A549 (cell line): ENCODE results near the gene TBC1D1. TPM values are rescaled to one million over a fixed set of nuclear protein-coding genes. Genes with fewer than 3 reads are reported as not detected.
A peak's percentile ranks its signal among the peaks of the same experiment; 100 is the strongest.

Experiments used
- ATAC-seq, 2 experiments: fragments of 200-7000 bp in 1 of 2; fragments of >200 bp in 1 of 2; cut with Nextera tagmentation in 1 of 2; cut with Tn5 transposase in 1 of 2; 3 replicates each; pipeline versions ENCODE4 v1.8.0 to v1.9.1; 2018 to 2020; ENCODE audit warnings: mild to moderate bottlenecking in 1 of 2, moderate library complexity in 1 of 2
- CTCF ChIA-PET: fragments of 300-600 bp; sonication (Branson Sonifier 250); formaldehyde crosslinking; extraction: SDS; loops from one replicate; lab custom pipeline; 2021; ENCODE audit warnings: antibody characterized with exemption, inconsistent platforms; lab: Yijun Ruan, JAX
- POLR2A ChIA-PET: fragments of 350-600 bp; formaldehyde crosslinking; extraction: SDS; loops from one replicate; lab custom pipeline; 2021; ENCODE audit warnings: antibody characterized with exemption, inconsistent platforms; lab: Yijun Ruan, JAX
- DNase-seq, 2 experiments: peaks; one replicate each; pipeline versions ENCODE4 v3.0.0 to v3.0.0-alpha.2; 2011 to 2016; ENCODE audit warnings: low read depth in 1 of 2, low spot score in 1 of 2
- FAIRE-seq: peaks from 2 replicates; lab custom pipeline; 2011; peaks lifted over from hg19 to GRCh38; lab: Jason Lieb, UNC
- H3K27ac ChIP-seq, 2 experiments: fragments of >200 bp; sonication (Bioruptor Twin); formaldehyde crosslinking; 3 replicates each; pipeline ENCODE4 v1.5.1; 2016 to 2017
- H3K4me1 ChIP-seq: fragments of >200 bp; sonication (Bioruptor Twin); formaldehyde crosslinking; 3 replicates; pipeline ENCODE4 v1.6.1; 2016
- H3K4me2 ChIP-seq: fragments of >200 bp; sonication (Bioruptor Twin); formaldehyde crosslinking; 3 replicates; pipeline ENCODE4 v1.6.1; 2016
- H3K4me3 ChIP-seq: fragments of >200 bp; sonication (Bioruptor Twin); formaldehyde crosslinking; 3 replicates; pipeline ENCODE4 v1.5.1; 2016
- H3K9me3 ChIP-seq: fragments of >200 bp; sonication (Bioruptor Twin); formaldehyde crosslinking; 3 replicates; pipeline ENCODE4 v1.6.1; 2016
- CBX2 ChIP-seq: fragments of 200-600 bp; sonication (generic); IDR thresholded peaks from 2 replicates; pipeline ENCODE4 v1.6.1; 2016; ENCODE audit warnings: low read depth, mild to moderate bottlenecking, borderline replicate concordance
- FOSL2 ChIP-seq, 2 experiments: fragments of 450-650 bp in 1 of 2; fragments of >200 bp in 1 of 2; sonication (Bioruptor Twin) in 1 of 2; formaldehyde crosslinking; IDR thresholded peaks; 2 replicates each; pipeline versions ENCODE4 v1.5.0 to v1.6.1; 2016 to 2020; ENCODE audit warnings: mild to moderate bottlenecking in 1 of 2, moderate library complexity in 1 of 2
- HEYL ChIP-seq: fragments of 250-450 bp; sonication (Bioruptor Pico); IDR thresholded peaks from 2 replicates; pipeline ENCODE4 v1.8.0; 2021; ENCODE audit warnings: mild to moderate bottlenecking, moderate library complexity
- HOXA7 ChIP-seq: fragments of 250-450 bp; sonication (Bioruptor Pico); IDR thresholded peaks from 2 replicates; pipeline ENCODE4 v1.5.0; 2020; ENCODE audit warnings: mild to moderate bottlenecking, moderate library complexity
- JUNB ChIP-seq: fragments of >200 bp; sonication (Bioruptor Twin); formaldehyde crosslinking; IDR thresholded peaks from 2 replicates; pipeline ENCODE4 v1.6.1; 2016
- KDM5A ChIP-seq: fragments of 200-600 bp; sonication (generic); IDR thresholded peaks from 2 replicates; pipeline ENCODE4 v1.6.1; 2016; ENCODE audit warnings: antibody characterized with exemption, mild to moderate bottlenecking
- MAFK ChIP-seq: fragments of 450-650 bp; IDR thresholded peaks from 2 replicates; pipeline ENCODE4 v1.6.1; 2014; ENCODE audit not compliant: partially characterized antibody
- NPAS2 ChIP-seq: fragments of 250-450 bp; sonication (Bioruptor Pico); IDR thresholded peaks from 2 replicates; pipeline ENCODE4 v1.8.0; 2022; ENCODE audit warnings: mild to moderate bottlenecking, moderate library complexity, borderline replicate concordance
- POLR2AphosphoS2 ChIP-seq: conservative IDR thresholded peaks from 2 replicates; pipeline ENCODE4 v1.6.1; 2012; ENCODE audit warnings: low read length, improper control_type of control experiment, inconsistent platforms
- RAD21 ChIP-seq, 2 experiments: fragments of >200 bp in 1 of 2; sonication (Bioruptor Twin) in 1 of 2; formaldehyde crosslinking in 1 of 2; IDR thresholded peaks in 1 of 2; conservative IDR thresholded peaks in 1 of 2; 2 replicates in 1 of 2; 3 replicates in 1 of 2; pipeline ENCODE4 v1.6.1; 2012 to 2018; ENCODE audit warnings: inconsistent platforms in 1 of 2
- RCOR1 ChIP-seq: fragments of 150-350 bp; IDR thresholded peaks from 2 replicates; pipeline ENCODE4 v1.6.1; 2014; ENCODE audit warnings: antibody characterized with exemption, low read length, low read depth
- RFX5 ChIP-seq: fragments of 450-650 bp; IDR thresholded peaks from 2 replicates; pipeline ENCODE4 v1.7.1; 2014; ENCODE audit warnings: antibody characterized with exemption, mild to moderate bottlenecking, moderate library complexity
- SMC3 ChIP-seq: fragments of >200 bp; sonication (Bioruptor Twin); formaldehyde crosslinking; IDR thresholded peaks from 3 replicates; pipeline ENCODE4 v1.6.1; 2018; ENCODE audit warnings: inconsistent platforms
- SREBF2 ChIP-seq: fragments of 450-650 bp; IDR thresholded peaks from 2 replicates; pipeline ENCODE4 v1.6.1; 2014; ENCODE audit warnings: mild to moderate bottlenecking, moderate library complexity
- ZC3H11A ChIP-seq: fragments of 450-650 bp; IDR thresholded peaks from 2 replicates; pipeline ENCODE4 v1.6.1; 2014; ENCODE audit warnings: antibody characterized with exemption, mild to moderate bottlenecking
- ZFP36 ChIP-seq: fragments of 450-650 bp; IDR thresholded peaks from 2 replicates; pipeline ENCODE4 v1.6.1; 2014; ENCODE audit warnings: borderline replicate concordance; ENCODE audit not compliant: partially characterized antibody
- ZSCAN20 ChIP-seq: fragments of 250-450 bp; sonication (Bioruptor Pico); IDR thresholded peaks from 2 replicates; pipeline ENCODE4 v1.8.0; 2022; ENCODE audit warnings: mild to moderate bottlenecking, moderate library complexity
- WGBS: methylation state at CpG from one replicate; pipeline ENCODE4 v1.1.6; 2017; ENCODE audit errors: missing lambda C conversion rate; 5-methylcytosine and 5-hydroxymethylcytosine counted together
- polyA plus RNA-seq, 4 experiments: library from polyadenylated mRNA; depleted of rRNA in 3 of 4; stranded (reverse); fragments of >200 nt; fragmentation: RNase III in 1 of 4; extraction: RNeasy Plus Mini Kit Qiagen cat#74134 plus additional on column Dnase treatment in 1 of 4; gene quantifications; 2 replicates in 3 of 4; 3 replicates in 1 of 4; pipeline ENCODE4 v1.2.3, GENCODE V29; 2011 to 2017
- TF ChIP-seq, protein P1 (sequence below): fragments of 250-450 bp; sonication (Bioruptor Pico); IDR thresholded peaks from 2 replicates; pipeline ENCODE4 v1.5.0; 2021; ENCODE audit warnings: mild to moderate bottlenecking, moderate library complexity, borderline replicate concordance
- TF ChIP-seq, protein P2 (sequence below): IDR thresholded peaks from 2 replicates; pipeline ENCODE4 v1.6.1; 2012
- TF ChIP-seq, protein P3 (sequence below): fragments of >200 bp; sonication (Bioruptor Twin); formaldehyde crosslinking; IDR thresholded peaks from 3 replicates; pipeline ENCODE4 v1.5.1; 2016

The TBC1D1 gene
- polyA plus RNA-seq, 2 of the 4 experiments (the other 2 are of a cell fraction): 26.5 to 28.5 TPM

DNA sequence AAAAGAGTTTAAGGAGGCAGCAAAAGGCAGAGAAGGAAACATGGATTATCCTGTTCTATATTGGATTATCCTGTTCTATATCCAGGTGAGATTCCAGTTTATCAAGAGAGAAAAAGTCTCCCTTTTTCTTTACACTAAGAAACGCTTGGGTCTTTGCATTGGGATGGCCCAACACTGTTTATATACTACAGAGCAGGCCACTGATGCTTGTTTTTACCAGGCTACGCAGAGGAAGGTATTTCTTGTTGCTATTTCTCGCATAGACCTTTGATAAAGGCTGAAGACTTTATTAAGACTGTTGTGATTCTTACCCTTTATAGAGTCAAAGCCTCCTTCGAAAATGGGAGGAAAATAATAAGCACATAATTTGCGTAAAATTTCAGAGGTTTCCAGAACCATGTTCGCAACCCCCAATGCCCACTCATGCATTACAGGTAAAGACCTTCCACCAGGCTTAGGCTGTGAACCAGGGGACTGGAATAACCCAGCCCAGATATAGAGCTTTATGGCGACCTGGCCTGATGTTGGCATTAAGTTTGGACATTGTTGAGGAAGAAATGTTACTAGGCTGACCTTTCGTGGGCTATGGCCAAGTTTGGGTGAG is 287.6 kb downstream of the TBC1D1 start:
- H3K4me1 ChIP-seq: peaks cover 11% of the 10 kb centered on the region; the same call in 2 of the 3 replicates
- ChIA-PET CTCF (interaction anchor here (0.6 to 5.1 kb wide), 22 partner anchors 10 to 564 kb away, joined by 3 to 102 read pairs (median 5); no protein-coding TSS in a partner anchor), POLR2A (no interaction called here)
- no peak overlapping the region for H3K4me2 ChIP-seq
- no peak overlapping the region for H3K4me3 ChIP-seq
- H3K9me3 ChIP-seq: no peaks in the 10 kb centered on the region
- ATAC-seq (no peak), FAIRE-seq (no peak), DNase-seq (no peak)
- TF ChIP-seq KDM5A (no peak), ZSCAN20 (CRISPR knock-in tag) (no peak), ZFP36 (no peak), MAFK (no peak), HEYL (CRISPR knock-in tag) (no peak), NPAS2 (no peak), JUNB (no peak), HOXA7 (CRISPR knock-in tag) (no peak), ZC3H11A (no peak), RCOR1 (no peak), FOSL2 (IDR thresholded peaks at IDR 0.05) (no peak), FOSL2 (CRISPR knock-in tag; IDR thresholded peaks at IDR 0.05) (no peak), CBX2 (no peak), RFX5 (no peak), POLR2AphosphoS2 (no peak)
- TF ChIP-seq, protein P1, sequence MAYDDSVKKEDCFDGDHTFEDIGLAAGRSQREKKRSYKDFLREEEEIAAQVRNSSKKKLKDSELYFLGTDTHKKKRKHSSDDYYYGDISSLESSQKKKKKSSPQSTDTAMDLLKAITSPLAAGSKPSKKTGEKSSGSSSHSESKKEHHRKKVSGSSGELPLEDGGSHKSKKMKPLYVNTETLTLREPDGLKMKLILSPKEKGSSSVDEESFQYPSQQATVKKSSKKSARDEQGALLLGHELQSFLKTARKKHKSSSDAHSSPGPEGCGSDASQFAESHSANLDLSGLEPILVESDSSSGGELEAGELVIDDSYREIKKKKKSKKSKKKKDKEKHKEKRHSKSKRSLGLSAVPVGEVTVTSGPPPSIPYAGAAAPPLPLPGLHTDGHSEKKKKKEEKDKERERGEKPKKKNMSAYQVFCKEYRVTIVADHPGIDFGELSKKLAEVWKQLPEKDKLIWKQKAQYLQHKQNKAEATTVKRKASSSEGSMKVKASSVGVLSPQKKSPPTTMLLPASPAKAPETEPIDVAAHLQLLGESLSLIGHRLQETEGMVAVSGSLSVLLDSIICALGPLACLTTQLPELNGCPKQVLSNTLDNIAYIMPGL (CRISPR knock-in tag): no peak
- TF ChIP-seq, protein P2, sequence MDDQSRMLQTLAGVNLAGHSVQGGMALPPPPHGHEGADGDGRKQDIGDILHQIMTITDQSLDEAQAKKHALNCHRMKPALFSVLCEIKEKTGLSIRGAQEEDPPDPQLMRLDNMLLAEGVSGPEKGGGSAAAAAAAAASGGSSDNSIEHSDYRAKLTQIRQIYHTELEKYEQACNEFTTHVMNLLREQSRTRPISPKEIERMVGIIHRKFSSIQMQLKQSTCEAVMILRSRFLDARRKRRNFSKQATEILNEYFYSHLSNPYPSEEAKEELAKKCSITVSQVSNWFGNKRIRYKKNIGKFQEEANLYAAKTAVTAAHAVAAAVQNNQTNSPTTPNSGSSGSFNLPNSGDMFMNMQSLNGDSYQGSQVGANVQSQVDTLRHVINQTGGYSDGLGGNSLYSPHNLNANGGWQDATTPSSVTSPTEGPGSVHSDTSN: no peak
- TF ChIP-seq, protein P3, sequence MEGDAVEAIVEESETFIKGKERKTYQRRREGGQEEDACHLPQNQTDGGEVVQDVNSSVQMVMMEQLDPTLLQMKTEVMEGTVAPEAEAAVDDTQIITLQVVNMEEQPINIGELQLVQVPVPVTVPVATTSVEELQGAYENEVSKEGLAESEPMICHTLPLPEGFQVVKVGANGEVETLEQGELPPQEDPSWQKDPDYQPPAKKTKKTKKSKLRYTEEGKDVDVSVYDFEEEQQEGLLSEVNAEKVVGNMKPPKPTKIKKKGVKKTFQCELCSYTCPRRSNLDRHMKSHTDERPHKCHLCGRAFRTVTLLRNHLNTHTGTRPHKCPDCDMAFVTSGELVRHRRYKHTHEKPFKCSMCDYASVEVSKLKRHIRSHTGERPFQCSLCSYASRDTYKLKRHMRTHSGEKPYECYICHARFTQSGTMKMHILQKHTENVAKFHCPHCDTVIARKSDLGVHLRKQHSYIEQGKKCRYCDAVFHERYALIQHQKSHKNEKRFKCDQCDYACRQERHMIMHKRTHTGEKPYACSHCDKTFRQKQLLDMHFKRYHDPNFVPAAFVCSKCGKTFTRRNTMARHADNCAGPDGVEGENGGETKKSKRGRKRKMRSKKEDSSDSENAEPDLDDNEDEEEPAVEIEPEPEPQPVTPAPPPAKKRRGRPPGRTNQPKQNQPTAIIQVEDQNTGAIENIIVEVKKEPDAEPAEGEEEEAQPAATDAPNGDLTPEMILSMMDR: no peak
- 33% methylated on average over 8 of the region's 8 CpGs for WGBS
- H3K27ac ChIP-seq: peak overlapping the region in 1 of 2 experiments; percentile 6; a peak in 1 of 6 replicates

DNA sequence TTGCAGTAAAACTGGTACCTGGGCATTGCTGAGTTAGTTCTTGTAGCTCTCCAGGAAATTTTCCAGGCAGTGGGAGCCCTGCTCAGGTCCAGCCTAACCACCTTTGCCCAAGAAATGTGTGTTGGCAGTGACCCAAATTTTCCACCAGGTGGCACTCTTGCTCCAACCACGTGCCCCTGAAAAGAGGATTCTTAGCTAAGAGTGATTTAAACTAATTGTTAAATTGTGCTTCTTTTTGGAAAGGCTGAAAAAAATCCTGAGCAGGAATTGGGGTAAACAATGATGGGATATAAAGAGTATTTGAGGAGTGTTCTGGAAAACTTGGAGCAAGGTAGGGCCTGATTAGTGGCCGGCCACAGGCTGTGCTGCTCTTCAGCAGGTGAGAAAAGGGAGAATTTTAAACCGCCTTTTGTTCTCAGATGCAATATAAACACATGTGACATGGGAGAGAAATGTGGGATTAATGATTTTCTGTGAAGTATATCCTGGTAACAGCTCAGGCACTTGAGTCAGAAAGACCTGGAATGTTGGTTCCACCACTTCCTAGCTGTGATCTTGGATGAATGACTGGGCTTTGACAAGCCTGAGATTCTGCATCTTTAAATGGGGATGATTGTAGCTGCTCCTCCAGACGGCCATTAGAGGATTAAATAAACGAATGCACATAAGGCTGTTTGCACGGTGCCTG is 288.9 kb downstream of the TBC1D1 start:
- no peak overlapping the region for H3K4me3 ChIP-seq
- POLR2A ChIA-PET: no interaction called here
- TF ChIP-seq RCOR1: no peak
- TF ChIP-seq, protein P3: peak; percentile 92
- peak; percentile 96 to 97 for TF ChIP-seq RAD21 (conservative IDR thresholded peaks at IDR 0.05 in 1 of 2, IDR thresholded peaks at IDR 0.05 in 1 of 2)
- no peak for TF ChIP-seq SREBF2
- peak; percentile 97 for TF ChIP-seq SMC3
- TF ChIP-seq, all 56 proteins: peak for 3
- Histone ChIP-seq H3K9me3 (no peaks in the 10 kb centered on the region), H3K27ac (peak overlapping the region in 1 of 2 experiments; percentile 76; a peak in 3 of 6 replicates), H3K4me2 (no peak overlapping the region), H3K4me1 (peaks cover 11% of the 10 kb centered on the region; the same call in 2 of the 3 replicates)
- FAIRE-seq (no peak), ATAC-seq (peak; percentile 74 to 89; a peak in 5 of 6 replicates), DNase-seq (peak in 1 of 2 experiments; percentile 55)
- CTCF ChIA-PET: interaction anchor here (0.6 to 5.1 kb wide), 60 partner anchors 8 to 697 kb away, joined by 3 to 102 read pairs (median 4); partner anchors contain the start of gene TLR10
- 33% methylated on average over 6 of the region's 6 CpGs for WGBS
